COLO829 (cell line): ENCODE data around the gene ESPL1.
"Not testable (repeated sequence)": the region's sequence is repeated elsewhere in the genome, so short reads cannot be mapped to it uniquely, and the experiment has no call there.

Experiments used
- DNase-seq: peaks from one replicate; pipeline ENCODE4 v3.0.0; 2012; ENCODE audit warnings: low spot score

Gene ESPL1

GRCh38 chr12:53299101-53299453 is 31.0 kb downstream of the ESPL1 start:
- DNase-seq, result peak; percentile 56

DNA sequence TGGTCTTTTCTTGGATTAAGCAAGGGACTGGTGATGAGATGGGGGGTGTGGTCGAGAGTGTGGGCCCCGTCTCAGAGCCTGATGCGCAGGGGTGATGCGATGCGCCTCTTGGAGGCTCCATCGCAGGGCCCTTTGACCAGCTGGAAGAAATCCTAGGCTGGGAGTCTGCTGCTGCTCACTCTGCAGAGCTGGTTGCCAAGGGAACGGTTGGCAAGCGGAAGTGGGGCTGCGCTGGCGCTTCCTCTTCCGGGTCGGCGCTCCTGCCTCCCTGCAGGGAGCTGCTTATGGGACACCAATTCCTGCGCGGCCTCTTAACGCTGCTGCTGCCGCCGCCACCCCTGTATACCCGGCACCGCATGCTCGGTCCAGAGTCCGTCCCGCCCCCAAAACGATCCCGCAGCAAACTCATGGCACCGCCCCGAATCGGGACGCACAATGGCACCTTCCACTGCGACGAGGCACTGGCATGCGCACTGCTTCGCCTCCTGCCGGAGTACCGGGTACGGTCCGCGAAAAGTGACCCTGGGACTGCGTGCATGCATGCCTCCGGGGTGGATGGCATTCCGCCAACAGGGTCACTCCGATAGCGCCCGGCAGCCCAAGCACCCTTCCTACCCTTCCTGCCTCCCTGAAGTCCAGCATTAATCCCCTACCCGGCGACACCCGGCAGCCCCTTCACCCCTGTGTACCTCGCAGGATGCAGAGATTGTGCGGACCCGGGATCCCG is 31.5 kb downstream of the ESPL1 start, which contains the start of gene MYG1:
MYG1 (plus strand) TSS at position 242 of the 727 bp plus-strand sequence; CDS start at position 285, 43 bp downstream.
- peak; percentile 79 for DNase-seq

- no peak for DNase-seq
Observed at GRCh38 chr12:53300187-53300586, 32.1 kb downstream of the ESPL1 start.

- DNase-seq, result no peak
Observed at GRCh38 chr12:53302903-53303302, 34.8 kb downstream of the ESPL1 start.

- DNase-seq, result no peak
Observed at GRCh38 chr12:53306826-53307225, 38.7 kb downstream of the ESPL1 start.

DNA sequence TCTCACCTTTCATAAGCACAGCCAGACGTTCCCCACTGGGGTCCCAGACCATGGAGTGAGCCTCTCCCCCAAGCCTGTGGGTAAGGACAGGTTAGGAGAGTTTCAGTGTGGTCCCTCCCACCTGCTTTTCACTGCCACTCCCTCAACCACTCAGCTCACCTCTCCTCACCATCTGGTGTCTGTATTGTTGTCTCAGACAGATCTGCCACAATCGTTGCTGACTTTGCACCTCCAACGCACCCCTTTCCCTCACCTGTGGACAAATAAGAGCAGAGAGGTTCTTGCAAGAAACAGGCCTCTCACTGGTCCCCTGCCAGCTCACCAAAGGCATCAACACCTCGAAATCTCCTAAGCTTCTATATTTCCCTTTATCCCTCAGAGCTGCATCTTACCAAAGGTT is 40.2 kb downstream of the ESPL1 start:
- DNase-seq, result no peak

GRCh38 chr12:53313996-53314395 is 45.9 kb downstream of the ESPL1 start:
- DNase-seq, result no peak

DNA sequence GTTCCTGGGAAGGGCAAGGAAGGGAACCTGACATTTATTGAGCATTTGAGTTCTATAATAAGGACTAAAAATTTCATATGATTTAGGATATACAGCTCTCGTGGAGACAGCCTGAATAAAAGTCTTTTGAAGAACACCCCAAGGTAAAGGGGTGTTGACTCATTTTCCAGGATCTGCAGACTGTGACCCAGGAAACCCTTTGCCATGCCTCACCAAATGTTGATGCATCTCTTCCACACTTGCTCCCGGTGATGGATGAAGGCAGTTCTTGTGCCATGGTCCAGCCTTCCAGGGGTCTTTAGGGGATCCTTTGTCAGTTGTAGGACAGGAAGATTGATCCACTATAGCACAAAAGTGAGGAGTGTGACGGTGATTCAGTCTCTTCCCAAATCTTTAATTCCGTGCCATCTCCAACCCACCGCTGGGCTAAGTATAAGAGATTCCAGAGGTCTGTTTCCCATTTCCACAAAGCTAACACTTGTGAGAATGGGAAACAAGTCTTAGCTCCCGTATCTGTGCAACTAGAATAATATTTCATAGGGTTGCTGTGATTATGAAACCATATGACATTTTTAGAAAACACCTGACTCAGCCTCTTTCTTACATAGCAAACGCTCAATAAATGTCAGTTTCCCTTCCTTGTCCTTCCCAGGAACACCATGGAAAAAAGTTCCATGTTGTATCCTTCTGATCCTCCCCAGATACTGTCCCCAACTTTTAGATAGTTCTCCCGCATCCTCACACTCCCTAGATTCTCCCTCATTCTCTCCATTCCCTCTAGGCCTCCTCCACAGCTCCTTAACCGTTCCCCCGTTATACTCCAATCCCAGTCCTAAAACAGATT is 52.5 kb downstream of the ESPL1 start:
- no peak for DNase-seq

DNA sequence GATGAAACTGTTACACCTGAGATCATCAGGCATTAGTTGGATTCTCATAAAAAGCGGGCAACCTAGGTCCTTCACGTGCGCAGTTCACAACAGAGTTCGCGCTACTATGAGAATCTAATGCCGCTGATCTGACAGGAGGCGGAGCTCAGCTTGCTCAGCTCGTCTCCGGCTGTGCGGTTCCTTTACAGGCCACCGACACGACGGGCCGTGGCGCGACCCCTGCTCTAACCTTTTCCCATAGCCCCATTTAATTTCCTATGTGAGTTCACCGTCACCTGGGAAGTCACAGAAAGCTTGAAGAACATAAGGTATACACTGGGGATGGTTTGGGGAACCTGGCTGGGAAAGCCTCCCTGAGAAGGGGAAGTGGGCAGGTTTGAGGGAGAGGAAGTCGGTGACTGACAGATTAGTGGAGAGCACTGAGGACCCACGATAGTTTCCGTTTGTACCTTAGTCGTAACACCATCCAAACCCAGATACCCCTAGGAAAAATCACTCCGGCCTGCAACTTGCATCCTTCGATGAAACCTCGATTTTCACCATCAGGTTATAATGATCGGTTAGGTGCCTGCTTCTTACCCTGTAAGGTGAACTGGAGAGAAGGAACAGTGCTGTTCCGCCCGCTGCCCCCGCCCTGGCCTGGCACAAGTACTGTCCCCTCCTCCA is 56.1 kb downstream of the ESPL1 start:
- DNase-seq, result no peak

- DNase-seq, result peak; percentile 88
Observed at GRCh38 chr12:53324779-53325510, 56.8 kb downstream of the ESPL1 start.

GRCh38 chr12:53325511-53326061 is 57.5 kb downstream of the ESPL1 start:
- DNase-seq, result peak; percentile 63

- DNase-seq, result no peak
Observed at GRCh38 chr12:53326460-53327185, 58.5 kb downstream of the ESPL1 start.

- no peak for DNase-seq
Observed at GRCh38 chr12:53327435-53328042, 59.4 kb downstream of the ESPL1 start.

DNA sequence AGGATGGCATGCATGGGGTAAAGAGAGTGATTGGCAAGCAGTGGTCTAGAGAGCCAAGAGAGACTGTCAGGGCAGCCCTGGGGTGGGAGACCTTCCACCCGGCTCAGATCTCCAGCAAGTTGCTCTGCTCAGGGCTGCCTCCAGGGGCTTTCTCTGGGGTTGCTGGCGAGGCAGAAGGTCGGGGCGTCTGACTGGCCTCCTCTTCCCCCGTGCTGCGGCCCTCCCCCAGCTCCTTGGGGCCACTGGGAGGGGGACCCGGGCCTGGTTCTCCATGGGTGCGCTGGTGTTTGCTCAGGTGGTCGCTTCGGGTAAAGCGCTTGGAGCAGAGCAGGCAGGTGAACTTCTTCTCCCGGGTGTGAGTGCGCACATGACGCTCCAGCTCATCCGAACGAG is 59.9 kb downstream of the ESPL1 start:
- DNase-seq, result no peak

DNA sequence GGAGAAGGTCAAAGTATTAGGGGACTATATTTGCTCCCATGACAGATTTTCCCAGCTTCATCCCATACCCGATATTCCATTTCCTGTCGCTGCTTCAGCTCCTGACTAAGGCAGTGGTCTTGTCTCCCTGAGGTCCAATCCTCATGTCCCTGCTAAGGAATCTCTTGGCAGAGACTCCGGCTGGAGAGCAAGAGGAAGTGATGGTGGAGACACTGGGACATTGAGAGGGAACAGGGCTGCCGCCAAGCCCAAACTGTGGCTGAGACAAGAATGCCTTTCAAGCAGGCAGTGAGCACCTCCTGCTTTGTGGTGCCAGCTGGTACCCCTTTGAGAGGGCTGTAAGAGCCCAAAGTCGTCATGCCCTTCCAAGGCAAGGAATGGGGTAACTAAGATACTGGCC is 62.6 kb downstream of the ESPL1 start:
- no peak for DNase-seq

- DNase-seq, result not testable (repeated sequence)
Observed at GRCh38 chr12:53332339-53332738, 64.2 kb downstream of the ESPL1 start.

DNA sequence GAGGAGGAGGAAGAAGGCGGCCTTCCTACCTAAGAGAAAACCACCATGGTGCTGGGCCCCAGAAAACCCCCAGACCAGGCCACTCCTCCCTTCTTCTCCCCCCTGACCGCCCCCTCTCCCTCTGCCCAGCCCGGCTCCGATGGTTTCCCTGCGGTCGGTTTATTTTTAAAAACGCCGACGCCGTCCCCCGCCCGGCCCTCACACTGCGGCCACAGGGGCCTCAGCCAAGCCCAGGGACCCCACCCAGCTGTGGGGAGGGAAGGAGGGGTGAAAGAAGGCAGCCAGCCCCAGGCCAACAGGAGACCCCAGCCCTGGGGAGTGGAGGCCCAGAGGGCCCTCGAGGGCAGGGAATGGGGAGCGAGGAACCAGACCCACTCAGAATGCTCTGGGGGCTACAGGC is 64.6 kb downstream of the ESPL1 start:
- no peak for DNase-seq

DNA sequence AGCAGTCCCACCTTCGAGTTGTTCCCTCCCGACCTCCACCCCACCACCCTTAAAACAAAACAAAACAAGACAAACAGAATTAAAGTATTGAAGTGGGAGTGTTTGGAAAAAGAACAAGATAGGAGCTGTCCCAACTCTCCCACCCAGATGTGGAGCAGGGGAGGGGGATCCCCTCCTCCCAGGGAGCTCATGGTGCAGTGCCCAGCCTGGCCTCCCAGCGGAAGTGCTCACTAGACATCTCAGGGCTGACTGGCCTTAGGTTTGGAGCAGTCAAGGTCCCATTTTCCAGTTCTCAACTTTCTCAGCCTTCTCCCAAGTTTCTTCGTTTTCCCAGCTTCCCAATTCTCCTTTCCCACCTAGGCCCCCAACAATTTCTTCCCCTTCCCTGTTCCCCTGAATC is 65.2 kb downstream of the ESPL1 start:
- no peak for DNase-seq

DNA sequence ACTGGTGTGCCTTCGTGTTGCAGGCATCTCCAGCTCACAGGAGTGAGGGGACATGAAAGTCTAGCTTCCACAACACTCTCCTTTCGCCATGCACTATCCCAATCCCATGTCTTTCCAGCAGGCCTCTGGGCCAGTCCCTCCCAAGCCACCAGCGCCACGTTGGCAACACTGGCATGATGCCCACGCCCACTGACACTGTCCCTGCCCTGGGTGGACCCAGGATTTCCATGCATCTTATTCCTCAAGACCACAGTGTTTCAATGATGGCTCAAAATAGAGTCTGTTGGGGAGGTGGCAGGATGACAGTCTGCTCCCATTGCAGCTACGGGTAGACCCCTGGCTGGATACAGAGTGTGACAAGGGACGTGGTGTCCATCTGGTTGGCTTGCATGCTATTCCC is 65.7 kb downstream of the ESPL1 start:
- DNase-seq, result no peak

DNA sequence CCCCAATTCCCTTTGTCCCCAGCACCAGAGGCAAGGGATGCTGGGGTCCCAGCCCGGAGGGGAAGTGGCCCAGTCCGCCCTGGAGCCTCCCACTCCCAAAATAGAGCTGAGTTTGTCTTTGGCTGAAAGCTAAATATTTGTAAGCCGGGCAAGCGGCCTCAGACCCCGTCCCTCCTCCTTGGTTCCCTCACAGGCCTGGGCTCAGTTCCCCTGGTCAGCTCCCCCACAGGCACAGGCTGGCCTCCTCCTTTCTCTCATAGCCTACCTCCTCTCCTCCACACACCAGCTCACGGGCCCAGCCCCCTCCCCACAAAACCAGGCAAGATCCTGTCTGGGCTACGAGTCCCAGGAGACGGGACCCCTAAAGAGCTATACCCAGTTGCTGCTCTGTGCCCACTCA is 66.7 kb downstream of the ESPL1 start:
- no peak for DNase-seq

- no peak for DNase-seq
Observed at GRCh38 chr12:53336181-53336681, 68.1 kb downstream of the ESPL1 start, which contains the start of gene SP7. SP7 (minus strand) TSS chr12:53336354; CDS start chr12:53335646, 708 bp downstream.
